Measurements from ENCODE around the gene SEC24D.

SEC24D gene

GRCh38 chr4:118877797-118878196 is 41.9 kb upstream of the SEC24D start:
- TF ChIP-seq NFRKB (IDR thresholded peaks at IDR 0.05) (no peak), CTBP1 (IDR thresholded peaks at IDR 0.05; ENCODE audit: borderline replicate concordance) (no peak), SP1 (IDR thresholded peaks at IDR 0.05) (no peak), BHLHE40 (IDR thresholded peaks at IDR 0.05; ENCODE audit: borderline replicate concordance) (no peak), FOXM1 (IDR thresholded peaks at IDR 0.05; ENCODE audit: borderline replicate concordance) (no peak), ELF4 (IDR thresholded peaks at IDR 0.05) (no peak), ARNT (IDR thresholded peaks at IDR 0.05) (no peak), TARDBP (IDR thresholded peaks at IDR 0.05) (no peak), HDGF (IDR thresholded peaks at IDR 0.05; ENCODE audit: borderline replicate concordance) (no peak), FOXA1 (IDR thresholded peaks at IDR 0.05) (no peak), PKNOX1 (IDR thresholded peaks at IDR 0.05) (no peak), L3MBTL2 (conservative IDR thresholded peaks at IDR 0.05) (no peak), FOXK2 (IDR thresholded peaks at IDR 0.05) (no peak)
- no peak for DNase-seq (ENCODE audit: extremely low spot score)
- POLR2A ChIA-PET, result no interaction called here
- CTCF ChIA-PET, result no interaction called here

GRCh38 chr4:118872181-118872580 is 36.3 kb upstream of the SEC24D start:
- ChIA-PET POLR2A (no interaction called here), CTCF (no interaction called here)
- no peak for DNase-seq (ENCODE audit: extremely low spot score)
- TF ChIP-seq PKNOX1 (IDR thresholded peaks at IDR 0.05), result no peak
- TF ChIP-seq SUZ12 (IDR thresholded peaks at IDR 0.05), result no peak
- no peak for TF ChIP-seq CTBP1 (IDR thresholded peaks at IDR 0.05; ENCODE audit: borderline replicate concordance)
- TF ChIP-seq TARDBP (IDR thresholded peaks at IDR 0.05), result no peak
- no peak for TF ChIP-seq HDGF (IDR thresholded peaks at IDR 0.05; ENCODE audit: borderline replicate concordance)
- no peak for TF ChIP-seq SP1 (IDR thresholded peaks at IDR 0.05)
- no peak for TF ChIP-seq FOXM1 (IDR thresholded peaks at IDR 0.05; ENCODE audit: borderline replicate concordance)
- no peak for TF ChIP-seq LEF1 (IDR thresholded peaks at IDR 0.05; ENCODE audit: borderline replicate concordance)
- TF ChIP-seq BHLHE40 (IDR thresholded peaks at IDR 0.05; ENCODE audit: borderline replicate concordance), result no peak
- no peak for TF ChIP-seq NFRKB (IDR thresholded peaks at IDR 0.05)
- TF ChIP-seq FOXA1 (IDR thresholded peaks at IDR 0.05), result no peak
- no peak for TF ChIP-seq ELF4 (IDR thresholded peaks at IDR 0.05)
- TF ChIP-seq ARNT (IDR thresholded peaks at IDR 0.05), result no peak
- no peak for TF ChIP-seq L3MBTL2 (conservative IDR thresholded peaks at IDR 0.05)
- no peak for TF ChIP-seq ZNF384 (IDR thresholded peaks at IDR 0.05)
- no peak for TF ChIP-seq FOXK2 (IDR thresholded peaks at IDR 0.05)

GRCh38 chr4:118869808-118870342 is 33.9 kb upstream of the SEC24D start:
- ChIA-PET POLR2A (no interaction called here), CTCF (no interaction called here)
- TF ChIP-seq PKNOX1 (IDR thresholded peaks at IDR 0.05) (no peak), SUZ12 (IDR thresholded peaks at IDR 0.05) (no peak), L3MBTL2 (conservative IDR thresholded peaks at IDR 0.05) (no peak)
- no peak for DNase-seq (ENCODE audit: extremely low spot score)

- DNase-seq (ENCODE audit: extremely low spot score), result no peak
- ChIA-PET POLR2A (no interaction called here), CTCF (no interaction called here)
- TF ChIP-seq BHLHE40 (IDR thresholded peaks at IDR 0.05; ENCODE audit: borderline replicate concordance) (no peak), LEF1 (IDR thresholded peaks at IDR 0.05; ENCODE audit: borderline replicate concordance) (no peak), FOXK2 (IDR thresholded peaks at IDR 0.05) (no peak), HDGF (IDR thresholded peaks at IDR 0.05; ENCODE audit: borderline replicate concordance) (no peak), ZNF384 (IDR thresholded peaks at IDR 0.05) (no peak), CTBP1 (IDR thresholded peaks at IDR 0.05; ENCODE audit: borderline replicate concordance) (no peak), FOXM1 (IDR thresholded peaks at IDR 0.05; ENCODE audit: borderline replicate concordance) (no peak), TARDBP (IDR thresholded peaks at IDR 0.05) (no peak), ARNT (IDR thresholded peaks at IDR 0.05) (no peak), L3MBTL2 (conservative IDR thresholded peaks at IDR 0.05) (no peak), NFRKB (IDR thresholded peaks at IDR 0.05) (no peak), FOXA1 (IDR thresholded peaks at IDR 0.05) (no peak), PKNOX1 (IDR thresholded peaks at IDR 0.05) (no peak), SP1 (IDR thresholded peaks at IDR 0.05) (no peak), ELF4 (IDR thresholded peaks at IDR 0.05) (no peak)
Measured at GRCh38 chr4:118867311-118868067, 31.6 kb upstream of the SEC24D start.

- POLR2A ChIA-PET, result no interaction called here
- TF ChIP-seq TARDBP (IDR thresholded peaks at IDR 0.05) (no peak), FOXA1 (IDR thresholded peaks at IDR 0.05) (no peak), L3MBTL2 (conservative IDR thresholded peaks at IDR 0.05) (no peak), ZNF384 (IDR thresholded peaks at IDR 0.05) (no peak), BHLHE40 (IDR thresholded peaks at IDR 0.05; ENCODE audit: borderline replicate concordance) (no peak), HDGF (IDR thresholded peaks at IDR 0.05; ENCODE audit: borderline replicate concordance) (no peak), NFRKB (IDR thresholded peaks at IDR 0.05) (no peak), CTBP1 (IDR thresholded peaks at IDR 0.05; ENCODE audit: borderline replicate concordance) (no peak), ELF4 (IDR thresholded peaks at IDR 0.05) (no peak), ARNT (IDR thresholded peaks at IDR 0.05) (no peak), SP1 (IDR thresholded peaks at IDR 0.05) (no peak), PKNOX1 (IDR thresholded peaks at IDR 0.05) (no peak), SUZ12 (IDR thresholded peaks at IDR 0.05) (no peak), FOXM1 (IDR thresholded peaks at IDR 0.05; ENCODE audit: borderline replicate concordance) (no peak), LEF1 (IDR thresholded peaks at IDR 0.05; ENCODE audit: borderline replicate concordance) (no peak), FOXK2 (IDR thresholded peaks at IDR 0.05) (no peak)
- no peak for DNase-seq (ENCODE audit: extremely low spot score)
- CTCF ChIA-PET, result no interaction called here
Measured at GRCh38 chr4:118866442-118866841, 30.5 kb upstream of the SEC24D start.
